ENCODE data around the gene C1QTNF9B. TPM values are rescaled to one million over a fixed set of nuclear protein-coding genes. Genes with fewer than 3 reads are reported as not detected.

C1QTNF9B gene
- total and polyA plus RNA-seq, 11 donors = 0.37 to 3.1 (median 1.1) TPM; not detected in 3

DNA sequence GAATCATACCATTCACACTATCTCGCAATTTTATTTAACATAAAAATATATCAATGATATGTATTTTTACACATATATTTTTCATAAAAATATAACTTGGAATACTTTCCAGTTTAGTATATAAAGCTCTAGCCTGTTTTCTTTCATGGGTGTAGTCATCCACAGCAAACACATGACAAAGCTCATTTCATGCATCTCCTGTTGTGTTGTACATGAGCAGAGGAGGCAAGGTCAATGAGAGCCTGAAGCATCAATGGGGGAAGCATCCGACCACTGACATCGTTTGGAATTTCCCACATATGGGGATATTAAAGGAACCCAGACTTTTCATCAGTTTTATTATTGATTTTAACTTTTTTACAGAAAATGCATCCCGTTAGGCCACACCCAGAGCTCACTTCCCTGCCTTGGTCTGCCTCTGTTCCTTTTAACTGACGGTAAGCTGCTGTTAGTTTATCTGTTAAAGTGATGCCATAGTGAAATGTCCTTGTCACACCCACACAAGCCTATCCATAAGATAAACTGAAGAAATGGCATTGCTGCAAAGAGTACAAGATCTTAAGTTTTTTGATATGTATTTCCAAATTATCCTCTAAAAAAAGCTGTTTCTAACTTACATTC is 52.1 kb downstream of the C1QTNF9B start:
- 90 to 93% (median 92%) methylated on average over 5 of the region's 5 CpGs for WGBS, 4 donors
- Histone ChIP-seq H3K9me3 (no peaks in the 10 kb centered on the region), H3K27me3 (no peaks in the 10 kb centered on the region), H3K36me3 (peaks cover 0 to 23% (median 0%) of the 10 kb centered on the region in 9 donors), H3K27ac (no peak overlapping the region), H3K4me1 (no peaks in the 10 kb centered on the region), H3K4me3 (no peak overlapping the region)
- TF ChIP-seq POLR2A (IDR thresholded peaks at IDR 0.05) = no peak
- no peak for TF ChIP-seq CTCF (IDR thresholded peaks at IDR 0.05)
- intact Hi-C loops (cut with DNase I) = no loop called here
- ATAC-seq (no peak), DNase-seq (no peak)

DNA sequence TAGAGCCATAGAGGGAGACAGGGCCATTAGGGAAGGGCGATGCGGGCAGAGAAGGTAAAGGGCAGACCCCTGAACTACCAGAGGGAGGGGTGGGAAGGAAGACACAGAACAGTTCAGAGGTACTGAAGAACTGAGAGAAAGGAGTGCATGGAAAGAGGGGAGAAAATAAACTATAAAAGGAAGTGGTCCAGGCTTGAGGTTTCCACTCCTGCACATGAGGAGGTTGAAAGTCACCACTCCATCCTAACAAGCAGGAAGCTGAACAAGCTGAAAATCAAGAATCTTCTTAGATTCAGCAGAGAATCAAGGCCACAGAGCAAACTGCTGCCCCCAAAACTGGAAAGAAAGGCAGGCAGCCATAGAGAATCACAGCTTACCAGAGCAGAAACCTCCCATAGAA is 53.2 kb downstream of the C1QTNF9B start:
- Histone ChIP-seq H3K9me3 (no peaks in the 10 kb centered on the region), H3K4me3 (no peak overlapping the region), H3K36me3 (peaks cover 0 to 32% (median 0%) of the 10 kb centered on the region in 9 donors), H3K4me1 (peaks cover 0 to 1% (median 0%) of the 10 kb centered on the region in 12 donors), H3K27ac (no peak overlapping the region), H3K27me3 (no peaks in the 10 kb centered on the region)
- TF ChIP-seq CTCF (IDR thresholded peaks at IDR 0.05) (no peak), POLR2A (IDR thresholded peaks at IDR 0.05) (no peak)
- ATAC-seq (no peak), DNase-seq (no peak)
- intact Hi-C loops (cut with DNase I) = no loop called here
- WGBS, 4 donors = 85 to 99% (median 97%) methylated on average over 2 of the region's 2 CpGs

DNA sequence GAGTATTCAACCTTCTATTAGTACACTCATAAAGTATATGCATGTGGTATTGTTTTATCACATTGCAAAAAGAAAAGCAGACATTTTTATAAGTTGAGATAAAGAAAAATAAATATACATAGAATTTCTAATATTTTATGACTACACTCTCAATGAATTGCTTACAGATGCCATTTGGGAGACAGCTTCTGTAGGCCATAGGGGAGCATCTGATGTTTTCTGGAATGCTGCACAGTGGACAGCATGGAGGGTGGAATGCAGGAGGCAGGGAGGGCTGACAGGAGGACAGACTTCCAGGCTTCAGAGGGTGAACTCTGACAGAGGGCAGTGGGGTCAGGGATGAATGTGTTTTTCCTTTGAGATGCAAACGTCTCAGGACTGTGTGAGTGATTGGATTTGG is 53.9 kb downstream of the C1QTNF9B start:
- 68 to 74% (median 69%) methylated on average over 1 of the region's 1 CpG for WGBS, 4 donors
- intact Hi-C loops (cut with DNase I) = no loop called here
- no peak for ATAC-seq
- Histone ChIP-seq H3K27me3 (no peaks in the 10 kb centered on the region), H3K9me3 (no peaks in the 10 kb centered on the region), H3K4me1 (peaks cover 0 to 4% (median 0%) of the 10 kb centered on the region in 12 donors), H3K36me3 (peaks cover 0 to 36% (median 0%) of the 10 kb centered on the region in 9 donors), H3K27ac (no peak overlapping the region), H3K4me3 (no peak overlapping the region)
- TF ChIP-seq CTCF (IDR thresholded peaks at IDR 0.05) (no peak), POLR2A (IDR thresholded peaks at IDR 0.05) (no peak)
- no peak for DNase-seq

DNA sequence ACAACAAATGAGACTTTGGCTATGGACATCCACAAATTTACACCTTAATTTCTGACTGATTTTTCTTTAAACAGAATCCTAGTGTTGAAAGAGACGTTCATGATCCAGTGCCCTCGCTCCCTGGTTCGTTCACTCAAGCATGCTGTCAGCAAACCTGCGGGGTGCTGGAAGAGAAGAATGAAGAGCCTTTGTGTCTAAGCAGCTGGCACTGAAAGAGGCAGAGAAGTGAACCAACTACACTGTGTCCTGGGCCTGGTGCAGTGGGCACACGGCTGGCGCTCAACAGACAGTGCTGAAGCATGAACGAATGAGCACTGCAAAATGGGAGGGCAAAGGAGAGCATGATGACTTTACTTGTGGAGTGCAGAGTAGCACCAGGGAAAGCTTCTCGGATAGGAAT is 54.9 kb downstream of the C1QTNF9B start:
- DNase-seq = no peak

More for the DNA sequence above, 54.9 kb downstream of the C1QTNF9B start:
- Histone ChIP-seq H3K9me3 (no peaks in the 10 kb centered on the region), H3K27me3 (no peaks in the 10 kb centered on the region), H3K36me3 (peaks cover 0 to 38% (median under 1%) of the 10 kb centered on the region in 9 donors), H3K27ac (no peak overlapping the region), H3K4me3 (no peak overlapping the region), H3K4me1 (peaks cover 0 to 4% (median 0%) of the 10 kb centered on the region in 12 donors)
- TF ChIP-seq CTCF (IDR thresholded peaks at IDR 0.05) = no peak
- TF ChIP-seq POLR2A (IDR thresholded peaks at IDR 0.05) = no peak
- intact Hi-C loops (cut with DNase I) = no loop called here
- WGBS, 4 donors = 89 to 94% (median 91%) methylated on average over 8 of the region's 8 CpGs
- ATAC-seq = no peak

Other genes starting within 250 kb of the C1QTNF9B start
- 10 to 100 TPM; 21.5 to 88.1 (median 42.1) TPM for gene MIPEP, start 8.1 kb downstream of the C1QTNF9B start, total RNA-seq
- gene MIPEP, start 8.1 kb downstream of the C1QTNF9B start, polyA plus RNA-seq = 10 to 100 TPM; 26.0 to 58.6 TPM